ENCODE measurements around the gene TMEM18.

The TMEM18 gene

DNA sequence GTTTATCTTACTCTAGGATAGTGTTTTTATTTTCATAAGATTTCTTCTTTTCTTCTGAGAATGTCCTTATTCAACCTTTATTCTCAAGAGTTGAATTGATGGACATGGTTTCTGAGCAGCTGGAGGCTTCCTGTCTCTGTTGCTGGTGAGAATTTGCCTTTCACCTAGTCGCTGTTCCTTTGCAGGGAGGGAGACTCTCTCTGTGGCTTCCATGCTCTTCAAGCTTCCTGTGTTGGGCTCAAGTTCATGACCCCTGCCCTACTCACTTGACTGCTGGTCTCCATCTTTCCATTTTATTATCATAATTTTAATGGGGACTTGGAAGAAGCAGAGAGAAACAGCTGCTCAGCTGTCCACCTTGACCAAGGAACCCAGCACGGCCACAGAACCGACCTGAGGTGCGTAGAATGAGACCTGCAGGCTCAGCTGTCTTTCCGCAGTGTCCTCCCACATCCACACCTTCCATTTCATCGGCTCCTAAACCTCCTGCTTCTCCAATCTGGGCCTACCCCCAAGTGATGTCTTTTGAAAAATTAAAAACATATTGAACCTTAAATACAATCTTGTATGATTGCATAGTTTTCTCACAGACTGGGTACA, 24.2 kb downstream of the TMEM18 start:
- TF ChIP-seq SIN3A (IDR thresholded peaks at IDR 0.05; ENCODE audit: borderline replicate concordance, insufficient read depth, low read length) (no peak), FOXP2 (optimal IDR thresholded peaks at IDR 0.05; ENCODE audit: borderline replicate concordance, extremely low read depth, extremely low read length, insufficient read depth) (no peak), TAF1 (IDR thresholded peaks at IDR 0.05; ENCODE audit: borderline replicate concordance, insufficient read depth, low read length) (no peak), POLR2AphosphoS5 (IDR thresholded peaks at IDR 0.05; ENCODE audit: low read depth, low read length) (no peak)
- TF ChIP-seq, protein P1, sequence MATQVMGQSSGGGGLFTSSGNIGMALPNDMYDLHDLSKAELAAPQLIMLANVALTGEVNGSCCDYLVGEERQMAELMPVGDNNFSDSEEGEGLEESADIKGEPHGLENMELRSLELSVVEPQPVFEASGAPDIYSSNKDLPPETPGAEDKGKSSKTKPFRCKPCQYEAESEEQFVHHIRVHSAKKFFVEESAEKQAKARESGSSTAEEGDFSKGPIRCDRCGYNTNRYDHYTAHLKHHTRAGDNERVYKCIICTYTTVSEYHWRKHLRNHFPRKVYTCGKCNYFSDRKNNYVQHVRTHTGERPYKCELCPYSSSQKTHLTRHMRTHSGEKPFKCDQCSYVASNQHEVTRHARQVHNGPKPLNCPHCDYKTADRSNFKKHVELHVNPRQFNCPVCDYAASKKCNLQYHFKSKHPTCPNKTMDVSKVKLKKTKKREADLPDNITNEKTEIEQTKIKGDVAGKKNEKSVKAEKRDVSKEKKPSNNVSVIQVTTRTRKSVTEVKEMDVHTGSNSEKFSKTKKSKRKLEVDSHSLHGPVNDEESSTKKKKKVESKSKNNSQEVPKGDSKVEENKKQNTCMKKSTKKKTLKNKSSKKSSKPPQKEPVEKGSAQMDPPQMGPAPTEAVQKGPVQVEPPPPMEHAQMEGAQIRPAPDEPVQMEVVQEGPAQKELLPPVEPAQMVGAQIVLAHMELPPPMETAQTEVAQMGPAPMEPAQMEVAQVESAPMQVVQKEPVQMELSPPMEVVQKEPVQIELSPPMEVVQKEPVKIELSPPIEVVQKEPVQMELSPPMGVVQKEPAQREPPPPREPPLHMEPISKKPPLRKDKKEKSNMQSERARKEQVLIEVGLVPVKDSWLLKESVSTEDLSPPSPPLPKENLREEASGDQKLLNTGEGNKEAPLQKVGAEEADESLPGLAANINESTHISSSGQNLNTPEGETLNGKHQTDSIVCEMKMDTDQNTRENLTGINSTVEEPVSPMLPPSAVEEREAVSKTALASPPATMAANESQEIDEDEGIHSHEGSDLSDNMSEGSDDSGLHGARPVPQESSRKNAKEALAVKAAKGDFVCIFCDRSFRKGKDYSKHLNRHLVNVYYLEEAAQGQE (IDR thresholded peaks at IDR 0.05; ENCODE audit: insufficient read depth in 1 of 2, low read depth in 2 of 2, low read length in 2 of 2): no peak

DNA sequence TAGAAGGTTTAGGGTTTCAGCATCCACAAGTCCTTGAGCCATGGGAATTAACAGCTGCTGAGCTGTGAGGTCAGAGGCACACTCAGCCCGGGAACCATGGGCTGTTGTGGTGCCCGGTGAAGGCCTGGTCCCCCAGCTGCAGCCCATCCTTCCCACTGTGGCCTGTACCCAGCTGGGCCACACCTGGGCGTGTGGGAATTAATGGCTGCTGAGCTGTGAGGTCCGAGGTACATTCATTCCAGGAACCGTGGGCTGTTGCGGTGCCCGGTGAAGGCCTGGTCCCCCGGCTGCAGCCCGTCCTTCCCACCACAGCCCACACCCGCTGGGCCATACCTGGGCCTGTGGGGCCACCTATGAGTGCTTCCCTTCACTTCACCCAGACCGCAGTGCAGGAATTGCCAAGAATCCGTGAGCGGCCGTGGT, 25.2 kb downstream of the TMEM18 start:
- TF ChIP-seq TAF1 (IDR thresholded peaks at IDR 0.05; ENCODE audit: borderline replicate concordance, insufficient read depth, low read length) (no peak), POLR2AphosphoS5 (IDR thresholded peaks at IDR 0.05; ENCODE audit: low read depth, low read length) (no peak), SIN3A (IDR thresholded peaks at IDR 0.05; ENCODE audit: borderline replicate concordance, insufficient read depth, low read length) (no peak), FOXP2 (optimal IDR thresholded peaks at IDR 0.05; ENCODE audit: borderline replicate concordance, extremely low read depth, extremely low read length, insufficient read depth) (no peak)
- TF ChIP-seq, protein P1 (IDR thresholded peaks at IDR 0.05; ENCODE audit: insufficient read depth in 1 of 2, low read depth in 2 of 2, low read length in 2 of 2): no peak

DNA sequence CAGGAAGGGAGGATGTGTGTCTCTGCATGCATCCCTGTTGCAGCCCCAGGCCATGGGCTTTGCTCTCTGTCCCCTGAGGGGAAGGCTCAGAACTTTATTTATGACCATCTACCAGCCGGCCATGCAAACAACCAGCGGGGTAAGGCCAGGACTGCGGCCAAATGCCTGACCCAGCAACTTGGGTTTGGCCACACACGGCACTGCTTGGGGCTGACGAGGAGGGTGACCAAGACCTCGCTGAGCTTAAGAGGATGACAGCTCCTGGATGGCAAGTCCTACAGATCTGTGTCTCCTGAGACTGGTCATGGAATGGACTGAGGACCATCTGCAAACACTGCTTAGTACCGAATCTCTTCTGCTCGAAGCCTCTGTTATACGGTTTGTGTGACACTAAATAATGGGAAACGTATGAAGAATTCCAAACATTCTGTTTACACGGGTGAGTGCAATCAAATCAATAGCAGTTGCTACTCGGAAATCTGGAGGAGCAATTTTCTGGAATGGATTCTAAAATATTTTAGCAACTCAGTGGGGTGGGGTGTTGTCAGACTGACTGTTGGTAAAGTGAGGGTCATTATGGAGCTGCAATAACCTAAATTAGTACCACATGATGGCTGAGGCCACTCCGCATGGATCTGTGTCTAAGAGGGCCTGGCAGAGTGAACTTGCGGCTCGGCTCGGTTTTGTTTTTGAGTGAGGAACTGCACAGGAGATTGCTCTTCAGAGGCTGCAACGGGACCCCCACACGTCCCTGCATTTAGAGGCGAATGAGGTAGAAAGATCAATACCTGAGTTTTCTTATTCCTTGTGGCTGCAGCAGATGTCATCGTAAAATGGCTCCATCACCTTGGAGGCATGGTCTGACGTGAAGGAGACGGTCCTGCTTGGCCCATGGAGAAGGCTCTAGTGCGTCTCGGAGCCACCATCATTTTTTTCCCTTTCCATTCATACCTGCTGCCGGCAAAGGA, 26.6 kb downstream of the TMEM18 start:
- no peak for TF ChIP-seq FOXP2 (optimal IDR thresholded peaks at IDR 0.05; ENCODE audit: borderline replicate concordance, extremely low read depth, extremely low read length, insufficient read depth)
- no peak for TF ChIP-seq SIN3A (IDR thresholded peaks at IDR 0.05; ENCODE audit: borderline replicate concordance, insufficient read depth, low read length)
- no peak for TF ChIP-seq POLR2AphosphoS5 (IDR thresholded peaks at IDR 0.05; ENCODE audit: low read depth, low read length)
- TF ChIP-seq, protein P1 (IDR thresholded peaks at IDR 0.05; ENCODE audit: insufficient read depth in 1 of 2, low read depth in 2 of 2, low read length in 2 of 2): no peak
- TF ChIP-seq TAF1 (IDR thresholded peaks at IDR 0.05; ENCODE audit: borderline replicate concordance, insufficient read depth, low read length): no peak

- TF ChIP-seq SIN3A (IDR thresholded peaks at IDR 0.05; ENCODE audit: borderline replicate concordance, insufficient read depth, low read length) (no peak), FOXP2 (optimal IDR thresholded peaks at IDR 0.05; ENCODE audit: borderline replicate concordance, extremely low read depth, extremely low read length, insufficient read depth) (no peak), POLR2AphosphoS5 (IDR thresholded peaks at IDR 0.05; ENCODE audit: low read depth, low read length) (no peak), TAF1 (IDR thresholded peaks at IDR 0.05; ENCODE audit: borderline replicate concordance, insufficient read depth, low read length) (no peak)
- TF ChIP-seq, protein P1 (IDR thresholded peaks at IDR 0.05; ENCODE audit: insufficient read depth in 1 of 2, low read depth in 2 of 2, low read length in 2 of 2): no peak
These were observed 27.5 kb downstream of the TMEM18 start for GRCh38 chr2:649426-650342.

Data from PFSK-1 (cell line).